ENCODE measurements around the gene DCTN4. TPM values are rescaled to one million over a fixed set of nuclear protein-coding genes. Genes with fewer than 3 reads are reported as not detected.
A peak's percentile ranks its signal among the peaks of the same experiment; 100 is the strongest.

DCTN4 gene
- polyA plus RNA-seq, 1 experiment: 61.1 TPM

DNA sequence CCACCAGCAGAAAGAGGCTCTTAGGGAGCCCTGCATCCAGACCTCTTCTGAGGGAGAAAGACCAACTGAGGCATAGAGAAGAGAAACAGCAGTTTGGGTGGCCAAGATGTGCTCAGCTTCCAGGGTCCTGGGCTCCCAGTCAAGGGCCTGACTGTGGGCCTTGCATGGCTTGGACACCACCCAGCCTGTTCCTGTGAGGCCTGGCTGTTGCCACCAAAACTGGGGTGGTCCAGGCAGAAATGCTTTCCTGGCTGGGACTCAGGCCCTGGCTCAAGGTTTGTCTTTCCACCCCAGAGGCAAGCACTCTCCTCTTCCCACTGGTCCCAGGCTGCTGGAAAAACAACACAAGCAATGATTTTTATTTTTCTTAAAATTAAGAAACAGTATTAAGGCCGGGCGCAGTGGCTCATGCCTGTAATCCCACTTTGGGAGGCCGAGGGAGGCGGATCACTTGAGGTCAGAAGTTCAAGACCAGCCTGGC is 84.4 kb downstream of the DCTN4 start:
- no peak overlapping the region for H3K4me3 ChIP-seq (ENCODE audit: low read depth, low read length)
- no peaks in the 10 kb centered on the region for H3K9me3 ChIP-seq (ENCODE audit: control insufficient read depth, insufficient read depth, low read length)
- no peak for DNase-seq (ENCODE audit: low read depth, low spot score)
- peak overlapping the region; percentile 80 for H3K27ac ChIP-seq (ENCODE audit: low read depth, low read length)
- POLR2A ChIA-PET: interaction anchor here (0.7 to 1.1 kb wide), 2 partner anchors 10 to 13 kb away, joined by 3 read pairs; no protein-coding TSS in a partner anchor
- CTCF ChIA-PET: interaction anchor here (0.5 to 1.1 kb wide), 2 partner anchors 8 to 77 kb away, joined by 3 to 4 read pairs; no protein-coding TSS in a partner anchor
- peaks cover 4% of the 10 kb centered on the region for H3K27me3 ChIP-seq (ENCODE audit: control insufficient read depth, insufficient read depth, low read length)
- TF ChIP-seq, protein P1, sequence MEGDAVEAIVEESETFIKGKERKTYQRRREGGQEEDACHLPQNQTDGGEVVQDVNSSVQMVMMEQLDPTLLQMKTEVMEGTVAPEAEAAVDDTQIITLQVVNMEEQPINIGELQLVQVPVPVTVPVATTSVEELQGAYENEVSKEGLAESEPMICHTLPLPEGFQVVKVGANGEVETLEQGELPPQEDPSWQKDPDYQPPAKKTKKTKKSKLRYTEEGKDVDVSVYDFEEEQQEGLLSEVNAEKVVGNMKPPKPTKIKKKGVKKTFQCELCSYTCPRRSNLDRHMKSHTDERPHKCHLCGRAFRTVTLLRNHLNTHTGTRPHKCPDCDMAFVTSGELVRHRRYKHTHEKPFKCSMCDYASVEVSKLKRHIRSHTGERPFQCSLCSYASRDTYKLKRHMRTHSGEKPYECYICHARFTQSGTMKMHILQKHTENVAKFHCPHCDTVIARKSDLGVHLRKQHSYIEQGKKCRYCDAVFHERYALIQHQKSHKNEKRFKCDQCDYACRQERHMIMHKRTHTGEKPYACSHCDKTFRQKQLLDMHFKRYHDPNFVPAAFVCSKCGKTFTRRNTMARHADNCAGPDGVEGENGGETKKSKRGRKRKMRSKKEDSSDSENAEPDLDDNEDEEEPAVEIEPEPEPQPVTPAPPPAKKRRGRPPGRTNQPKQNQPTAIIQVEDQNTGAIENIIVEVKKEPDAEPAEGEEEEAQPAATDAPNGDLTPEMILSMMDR (IDR thresholded peaks at IDR 0.05; ENCODE audit: low read depth, low read length): peak; percentile 27; the same call in 1 of the 2 replicates

DNA sequence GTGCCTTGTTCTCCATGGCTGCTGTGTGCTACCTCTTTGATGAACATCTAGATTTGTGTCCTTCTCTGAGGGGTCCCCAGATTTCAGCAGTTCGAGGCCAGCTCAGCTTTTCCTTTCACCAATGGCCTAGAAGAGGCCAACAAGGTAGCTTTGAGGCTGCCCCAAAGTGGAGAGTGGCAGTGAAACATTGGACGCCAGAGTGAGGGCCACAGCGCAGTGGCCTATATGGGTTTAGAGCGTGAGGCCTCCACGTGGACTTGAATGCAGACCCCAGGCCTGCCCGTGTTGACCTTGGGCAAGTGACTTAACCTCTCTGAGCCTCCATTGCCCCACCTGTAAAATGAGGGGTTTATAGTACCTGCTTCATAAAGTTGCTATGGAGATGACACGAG is 85.9 kb downstream of the DCTN4 start:
- H3K4me3 ChIP-seq (ENCODE audit: low read depth, low read length): peak overlapping the region; percentile 62; the same call in 1 of the 2 replicates
- H3K27ac ChIP-seq (ENCODE audit: low read depth, low read length): no peak overlapping the region
- POLR2A ChIA-PET: interaction anchor here (0.7 to 1.1 kb wide), 2 partner anchors 9 to 30 kb away, joined by 3 read pairs; no protein-coding TSS in a partner anchor
- CTCF ChIA-PET: interaction anchor here (0.6 to 1.0 kb wide), 2 partner anchors 20 to 214 kb away, joined by 3 to 4 read pairs; no protein-coding TSS in a partner anchor
- no peaks in the 10 kb centered on the region for H3K9me3 ChIP-seq (ENCODE audit: control insufficient read depth, insufficient read depth, low read length)
- peaks cover 8% of the 10 kb centered on the region for H3K27me3 ChIP-seq (ENCODE audit: control insufficient read depth, insufficient read depth, low read length)
- TF ChIP-seq, protein P1 (IDR thresholded peaks at IDR 0.05; ENCODE audit: low read depth, low read length): no peak
- no peak for DNase-seq (ENCODE audit: low read depth, low spot score)

DNA sequence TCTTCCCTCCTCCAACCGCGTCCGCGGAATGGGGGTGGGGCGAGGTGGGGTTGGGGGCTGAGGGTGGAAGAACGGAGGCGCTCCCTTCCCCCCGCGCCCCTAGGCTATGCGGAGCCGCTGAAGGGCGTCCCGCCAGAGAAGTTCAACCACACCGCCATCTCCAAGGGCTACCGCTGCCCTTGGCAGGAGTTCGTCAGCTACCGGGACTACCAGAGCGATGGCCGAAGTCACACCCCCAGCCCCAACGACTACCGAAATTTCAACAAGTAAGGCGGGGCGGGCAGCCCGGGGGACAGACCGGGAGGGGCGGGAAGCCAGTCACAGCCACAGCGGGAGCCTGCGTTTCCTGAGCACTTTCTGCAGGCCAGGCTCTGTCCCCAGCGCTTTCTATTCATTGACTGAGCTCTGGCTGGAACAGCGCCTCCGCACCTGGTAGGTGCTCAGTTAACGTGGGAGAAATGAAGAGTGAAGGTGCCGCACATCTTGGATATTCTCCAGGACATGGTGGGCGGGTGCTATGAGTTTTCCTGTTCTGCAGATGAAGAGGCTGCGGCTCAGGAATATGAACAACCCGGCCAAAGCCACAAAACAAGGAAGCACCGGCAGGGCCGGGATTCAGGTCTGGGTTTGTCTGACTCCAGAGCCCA is 86.5 kb downstream of the DCTN4 start:
- DNase-seq (ENCODE audit: low read depth, low spot score): no peak
- H3K9me3 ChIP-seq (ENCODE audit: control insufficient read depth, insufficient read depth, low read length): no peaks in the 10 kb centered on the region
- TF ChIP-seq, protein P1 (IDR thresholded peaks at IDR 0.05; ENCODE audit: low read depth, low read length): no peak
- POLR2A ChIA-PET: no interaction called here
- CTCF ChIA-PET: no interaction called here
- H3K4me3 ChIP-seq (ENCODE audit: low read depth, low read length): peak overlapping the region; percentile 62
- H3K27me3 ChIP-seq (ENCODE audit: control insufficient read depth, insufficient read depth, low read length): peaks cover 11% of the 10 kb centered on the region
- no peak overlapping the region for H3K27ac ChIP-seq (ENCODE audit: low read depth, low read length)

DNA sequence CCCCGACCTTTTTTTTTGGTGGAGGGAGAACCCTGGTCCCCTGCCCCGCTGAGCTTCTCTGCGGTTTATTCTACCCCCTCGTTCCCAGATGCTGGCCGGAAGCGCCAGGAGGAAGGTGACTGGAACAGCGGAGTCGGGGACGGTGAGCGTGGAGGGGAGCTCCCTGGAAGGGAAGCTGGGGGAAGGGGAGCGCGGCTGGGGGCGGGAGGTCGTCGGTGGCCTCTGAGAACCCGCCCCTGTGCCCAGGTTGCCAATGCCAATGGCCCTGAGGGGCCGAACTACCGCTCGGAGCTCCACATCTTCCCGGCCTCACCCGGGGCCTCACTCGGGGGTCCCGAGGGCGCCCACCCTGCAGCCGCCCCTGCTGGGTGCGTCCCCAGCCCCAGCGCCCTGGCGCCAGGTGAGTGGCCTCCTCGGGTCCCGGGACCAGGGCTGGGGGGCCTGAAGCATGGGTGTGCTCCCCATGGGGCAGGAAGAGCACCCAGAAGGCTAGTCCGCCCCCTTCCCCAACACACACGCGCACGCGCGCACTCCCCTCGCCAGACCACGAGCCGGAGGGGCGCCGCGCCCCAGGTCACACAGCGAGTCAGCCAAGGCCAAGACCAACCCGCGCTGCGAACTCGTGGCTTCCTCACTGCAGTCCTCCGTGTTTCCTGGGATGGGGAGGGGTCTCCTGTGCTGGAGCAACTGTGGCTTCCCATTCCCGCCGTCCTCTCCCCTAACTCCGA is 87.1 kb downstream of the DCTN4 start:
- no peak for DNase-seq (ENCODE audit: low read depth, low spot score)
- Histone ChIP-seq H3K27me3 (ENCODE audit: control insufficient read depth, insufficient read depth, low read length) (peaks cover 14% of the 10 kb centered on the region), H3K27ac (ENCODE audit: low read depth, low read length) (no peak overlapping the region), H3K9me3 (ENCODE audit: control insufficient read depth, insufficient read depth, low read length) (no peaks in the 10 kb centered on the region), H3K4me3 (ENCODE audit: low read depth, low read length) (peak overlapping the region; percentile 62)
- ChIA-PET POLR2A (no interaction called here), CTCF (interaction anchor here (1.2 kb wide), 1 partner anchor 26 kb away, joined by 5 read pairs; no protein-coding TSS in a partner anchor)
- TF ChIP-seq, protein P1 (IDR thresholded peaks at IDR 0.05; ENCODE audit: low read depth, low read length): no peak

DNA sequence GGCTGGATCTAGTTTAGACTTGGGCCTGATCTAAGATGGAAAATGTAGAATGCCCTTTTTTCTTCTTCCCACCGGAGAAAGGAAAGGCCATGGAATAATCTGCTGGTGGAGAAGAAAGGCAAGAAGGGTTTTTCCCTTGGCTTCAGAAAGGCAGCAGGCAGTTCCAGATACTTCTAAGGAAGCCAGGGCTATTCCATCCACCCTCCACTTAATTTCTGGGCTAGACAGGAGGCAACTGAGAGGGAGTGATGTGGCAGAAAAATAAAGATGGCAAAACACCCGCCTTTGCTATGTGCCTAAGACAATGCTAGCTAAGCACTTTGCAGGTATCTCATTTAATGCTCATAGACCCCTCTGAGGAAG is 87.9 kb downstream of the DCTN4 start:
- POLR2A ChIA-PET: no interaction called here
- Histone ChIP-seq H3K4me3 (ENCODE audit: low read depth, low read length) (no peak overlapping the region), H3K9me3 (ENCODE audit: control insufficient read depth, insufficient read depth, low read length) (no peaks in the 10 kb centered on the region), H3K27ac (ENCODE audit: low read depth, low read length) (no peak overlapping the region), H3K27me3 (ENCODE audit: control insufficient read depth, insufficient read depth, low read length) (peaks cover 14% of the 10 kb centered on the region)
- CTCF ChIA-PET: interaction anchor here (0.6 to 1.2 kb wide), 3 partner anchors 19 to 110 kb away, joined by 3 to 5 read pairs (median 3); no protein-coding TSS in a partner anchor
- no peak for DNase-seq (ENCODE audit: low read depth, low spot score)
- TF ChIP-seq, protein P1 (IDR thresholded peaks at IDR 0.05; ENCODE audit: low read depth, low read length): no peak

Data from AG04450 (cell line).